ENCODE data around the gene BAHCC1.

BAHCC1 gene

GRCh38 chr17:81370294-81370693 lies 25.0 kb upstream of the BAHCC1 start:
- H3K9me3 ChIP-seq (ENCODE audit: insufficient read depth, low read depth, low read length): no peaks in the 10 kb centered on the region
- peaks cover 17% of the 10 kb centered on the region for H3K27me3 ChIP-seq (ENCODE audit: insufficient read depth, low read length)
- no peaks in the 10 kb centered on the region for H3K36me3 ChIP-seq (ENCODE audit: insufficient read depth, low read depth, low read length)
- H3K27ac ChIP-seq (ENCODE audit: low read length): no peak overlapping the region
- no peak overlapping the region for H3K4me3 ChIP-seq (ENCODE audit: low read length)
- H3K9ac ChIP-seq (ENCODE audit: low read depth, low read length): no peak overlapping the region
- no peaks in the 10 kb centered on the region for H3K4me1 ChIP-seq (ENCODE audit: insufficient read depth, low read length)

GRCh38 chr17:81371910-81372760 lies 23.1 kb upstream of the BAHCC1 start:
- no peaks in the 10 kb centered on the region for H3K9me3 ChIP-seq (ENCODE audit: insufficient read depth, low read depth, low read length)

GRCh38 chr17:81373536-81374160 lies 21.6 kb upstream of the BAHCC1 start:
- no peak overlapping the region for H3K4me3 ChIP-seq (ENCODE audit: low read length)

More at GRCh38 chr17:81371910-81372760, 23.1 kb upstream of the BAHCC1 start:
- no peak overlapping the region for H3K4me3 ChIP-seq (ENCODE audit: low read length)
- 0 out of 2 replicates have a peak, but pooled peaks cover 3% of the 10 kb centered on the region for H3K27me3 ChIP-seq (ENCODE audit: insufficient read depth, low read length)
- no peak overlapping the region for H3K9ac ChIP-seq (ENCODE audit: low read depth, low read length)
- no peaks in the 10 kb centered on the region for H3K36me3 ChIP-seq (ENCODE audit: insufficient read depth, low read depth, low read length)
- no peaks in the 10 kb centered on the region for H3K4me1 ChIP-seq (ENCODE audit: insufficient read depth, low read length)
- H3K27ac ChIP-seq (ENCODE audit: low read length): no peak overlapping the region

GRCh38 chr17:81374890-81375289 lies 20.4 kb upstream of the BAHCC1 start:
- Histone ChIP-seq H3K9me3 (ENCODE audit: insufficient read depth, low read depth, low read length) (no peaks in the 10 kb centered on the region), H3K36me3 (ENCODE audit: insufficient read depth, low read depth, low read length) (no peaks in the 10 kb centered on the region), H3K27ac (ENCODE audit: low read length) (no peak overlapping the region), H3K27me3 (ENCODE audit: insufficient read depth, low read length) (no peaks in the 10 kb centered on the region), H3K9ac (ENCODE audit: low read depth, low read length) (no peak overlapping the region), H3K4me1 (ENCODE audit: insufficient read depth, low read length) (no peaks in the 10 kb centered on the region), H3K4me3 (ENCODE audit: low read length) (no peak overlapping the region)

More at GRCh38 chr17:81373536-81374160, 21.6 kb upstream of the BAHCC1 start:
- Histone ChIP-seq H3K9me3 (ENCODE audit: insufficient read depth, low read depth, low read length) (no peaks in the 10 kb centered on the region), H3K4me1 (ENCODE audit: insufficient read depth, low read length) (no peaks in the 10 kb centered on the region), H3K9ac (ENCODE audit: low read depth, low read length) (no peak overlapping the region), H3K27me3 (ENCODE audit: insufficient read depth, low read length) (no peaks in the 10 kb centered on the region), H3K36me3 (ENCODE audit: insufficient read depth, low read depth, low read length) (no peaks in the 10 kb centered on the region), H3K27ac (ENCODE audit: low read length) (no peak overlapping the region)

GRCh38 chr17:81376946-81377714 lies 18.1 kb upstream of the BAHCC1 start:
- Histone ChIP-seq H3K27me3 (ENCODE audit: insufficient read depth, low read length) (no peaks in the 10 kb centered on the region), H3K4me1 (ENCODE audit: insufficient read depth, low read length) (no peaks in the 10 kb centered on the region), H3K27ac (ENCODE audit: low read length) (no peak overlapping the region), H3K9ac (ENCODE audit: low read depth, low read length) (no peak overlapping the region), H3K9me3 (ENCODE audit: insufficient read depth, low read depth, low read length) (no peaks in the 10 kb centered on the region), H3K4me3 (ENCODE audit: low read length) (no peak overlapping the region), H3K36me3 (ENCODE audit: insufficient read depth, low read depth, low read length) (no peaks in the 10 kb centered on the region)

GRCh38 chr17:81378941-81379511 lies 16.2 kb upstream of the BAHCC1 start:
- Histone ChIP-seq H3K27ac (ENCODE audit: low read length) (no peak overlapping the region), H3K9ac (ENCODE audit: low read depth, low read length) (no peak overlapping the region), H3K9me3 (ENCODE audit: insufficient read depth, low read depth, low read length) (no peaks in the 10 kb centered on the region), H3K27me3 (ENCODE audit: insufficient read depth, low read length) (peaks cover 11% of the 10 kb centered on the region), H3K4me3 (ENCODE audit: low read length) (no peak overlapping the region), H3K4me1 (ENCODE audit: insufficient read depth, low read length) (no peaks in the 10 kb centered on the region), H3K36me3 (ENCODE audit: insufficient read depth, low read depth, low read length) (no peaks in the 10 kb centered on the region)

- no peak overlapping the region for H3K4me3 ChIP-seq (ENCODE audit: low read length)
- H3K9me3 ChIP-seq (ENCODE audit: insufficient read depth, low read depth, low read length): no peaks in the 10 kb centered on the region
- no peak overlapping the region for H3K9ac ChIP-seq (ENCODE audit: low read depth, low read length)
- H3K27me3 ChIP-seq (ENCODE audit: insufficient read depth, low read length): peaks cover 16% of the 10 kb centered on the region
- no peak overlapping the region for H3K27ac ChIP-seq (ENCODE audit: low read length)
- H3K4me1 ChIP-seq (ENCODE audit: insufficient read depth, low read length): no peaks in the 10 kb centered on the region
- H3K36me3 ChIP-seq (ENCODE audit: insufficient read depth, low read depth, low read length): no peaks in the 10 kb centered on the region
Measured at GRCh38 chr17:81379523-81379942, 15.7 kb upstream of the BAHCC1 start.

GRCh38 chr17:81380131-81380530 lies 15.1 kb upstream of the BAHCC1 start:
- H3K4me3 ChIP-seq (ENCODE audit: low read length): no peak overlapping the region
- H3K27ac ChIP-seq (ENCODE audit: low read length): no peak overlapping the region
- no peak overlapping the region for H3K9ac ChIP-seq (ENCODE audit: low read depth, low read length)
- no peaks in the 10 kb centered on the region for H3K9me3 ChIP-seq (ENCODE audit: insufficient read depth, low read depth, low read length)
- H3K36me3 ChIP-seq (ENCODE audit: insufficient read depth, low read depth, low read length): no peaks in the 10 kb centered on the region
- H3K27me3 ChIP-seq (ENCODE audit: insufficient read depth, low read length): peaks cover 22% of the 10 kb centered on the region
- H3K4me1 ChIP-seq (ENCODE audit: insufficient read depth, low read length): no peaks in the 10 kb centered on the region

GRCh38 chr17:81380666-81381518 lies 14.4 kb upstream of the BAHCC1 start:
- Histone ChIP-seq H3K9me3 (ENCODE audit: insufficient read depth, low read depth, low read length) (no peaks in the 10 kb centered on the region; the same call in 1 of the 2 replicates), H3K36me3 (ENCODE audit: insufficient read depth, low read depth, low read length) (no peaks in the 10 kb centered on the region), H3K9ac (ENCODE audit: low read depth, low read length) (no peak overlapping the region), H3K27me3 (ENCODE audit: insufficient read depth, low read length) (peaks cover 30% of the 10 kb centered on the region), H3K4me1 (ENCODE audit: insufficient read depth, low read length) (no peaks in the 10 kb centered on the region), H3K4me3 (ENCODE audit: low read length) (no peak overlapping the region), H3K27ac (ENCODE audit: low read length) (no peak overlapping the region)

GRCh38 chr17:81381632-81382577 lies 13.4 kb upstream of the BAHCC1 start:
- Histone ChIP-seq H3K27ac (ENCODE audit: low read length) (no peak overlapping the region), H3K27me3 (ENCODE audit: insufficient read depth, low read length) (peaks cover 40% of the 10 kb centered on the region), H3K36me3 (ENCODE audit: insufficient read depth, low read depth, low read length) (no peaks in the 10 kb centered on the region), H3K4me3 (ENCODE audit: low read length) (no peak overlapping the region), H3K9ac (ENCODE audit: low read depth, low read length) (no peak overlapping the region), H3K9me3 (ENCODE audit: insufficient read depth, low read depth, low read length) (no peaks in the 10 kb centered on the region; the same call in 1 of the 2 replicates), H3K4me1 (ENCODE audit: insufficient read depth, low read length) (no peaks in the 10 kb centered on the region)

All from iPS-20b (cell line).